Pancreas (tissue), 10 donors: Measurements from ENCODE around the gene ANKS6. TPM values are rescaled to one million over a fixed set of nuclear protein-coding genes. Genes with fewer than 3 reads are reported as not detected.

Experiments
- ATAC-seq, 4 donors: fragments of 200-7000 bp; cut with Tn5 transposase; one replicate each; pipeline versions ENCODE4 v1.8.0 to v1.9.1; 2020; ENCODE audit warnings: mild to moderate bottlenecking in 4 of 4, moderate library complexity in 4 of 4
- DNase-seq, 6 donors: peaks; one replicate each; pipeline ENCODE4 v3.0.0-alpha.2; 2020
- FAIRE-seq: peaks from 2 replicates; lab custom pipeline; 2012; peaks lifted over from hg19 to GRCh38; lab: Jason Lieb, UNC
- H3K27ac ChIP-seq, 4 donors: fragments of 200-600 bp; sonication (generic); 1 replicate in 3 of 4; 2 replicates in 1 of 4; pipeline versions ENCODE4 v1.5.0 to v1.8.0; 2020
- H3K27me3 ChIP-seq, 4 donors: fragments of 200-600 bp; one replicate each; pipeline ENCODE4 v1.8.0; 2021
- H3K36me3 ChIP-seq, 3 donors: fragments of 200-600 bp; sonication (generic) in 1 of 3; one replicate each; pipeline versions ENCODE4 v1.5.0 to v1.8.0; 2020 to 2021
- H3K4me1 ChIP-seq, 3 donors: fragments of 200-600 bp; one replicate each; pipeline ENCODE4 v1.8.0; 2021
- H3K4me3 ChIP-seq, 4 donors: fragments of 200-600 bp; sonication (generic) in 2 of 4; one replicate each; pipeline versions ENCODE4 v1.5.0 to v1.8.0; 2020 to 2021
- H3K9me3 ChIP-seq, 4 donors: fragments of 200-600 bp; one replicate each; pipeline ENCODE4 v1.8.0; 2021
- WGBS, 2 donors: extraction: QIAGEN DNeasy Blood & Tissue Kit; methylation state at CpG; one replicate each; pipeline ENCODE4 v1.1.7; 2013; 5-methylcytosine and 5-hydroxymethylcytosine counted together
- intact Hi-C, 3 donors: fragments of 100-400 bp; cut with DNase I; formaldehyde crosslinking; loops; one replicate each; pipeline versions ENCODE4 v1.11.1 to v1.14.2; 2022
- polyA plus RNA-seq, 2 donors: library from polyadenylated mRNA; stranded (reverse); fragments of 200-250 nt; gene quantifications; one replicate each; pipeline ENCODE4 v1.2.3, GENCODE V29; 2013
- total RNA-seq, 6 donors: library from RNA; stranded (reverse); fragmentation: NEBNext Ultra II Directional in 4 of 6; extraction: Animal tissue kit (Norgen Biotek cat#: 25700) in 4 of 6; gene quantifications; one replicate each; pipeline versions ENCODE4 v1.2.1 to v1.2.4, GENCODE V29; 2021 to 2023
- TF ChIP-seq, protein P1 (sequence below), 4 donors: fragments of 200-600 bp; sonication (generic) in 3 of 4; IDR thresholded peaks; one replicate each; pipeline versions ENCODE4 v1.5.0 to v1.8.0; 2021; ENCODE audit warnings: antibody characterized with exemption in 4 of 4
- donor health status: healthy with polysubstance abuse.
- donor health status: DM: no; HTN: no; CAD: no; lungs with moderate emphysema.
- donor health status: DM: no; HTN: no; CAD: no.
- donor health status: control.
- donor health status: control.
- donor health status: Bipolar disorder and iron deficiency.
- donor health status: DM: yes; HTN: yes; CAD: no.
- donor health status: DM: no; HTN: no; CAD: no.
- donor health status: DM: no; HTN: no; CAD: no.
- donor health status: DM: yes; HTN: yes; CAD: no.

The ANKS6 gene
- total and polyA plus RNA-seq, 8 donors, result 10.6 to 20.6 (median 12.3) TPM

DNA sequence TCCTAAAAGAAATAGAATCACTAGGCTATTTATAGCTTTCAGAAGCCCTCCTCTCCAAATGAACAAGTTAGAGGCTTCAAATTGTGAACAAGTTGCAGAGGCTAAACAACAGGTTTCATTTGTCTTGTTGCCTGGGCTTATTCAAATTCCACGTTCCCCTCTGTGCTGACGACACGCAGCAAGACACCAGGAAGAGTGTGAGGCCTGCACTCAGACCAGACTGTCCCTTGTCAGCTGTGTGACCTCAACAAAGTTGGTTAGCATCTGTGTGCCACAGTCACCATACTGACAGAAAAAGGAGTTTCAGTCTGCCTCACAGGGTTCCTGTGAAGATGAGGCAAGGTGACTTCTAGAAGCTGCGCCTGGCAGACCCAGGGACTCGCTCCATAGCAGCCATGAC, 65.5 kb downstream of the ANKS6 start:
- ATAC-seq (no peak), DNase-seq (no peak), FAIRE-seq (no peak)
- TF ChIP-seq, protein P1, sequence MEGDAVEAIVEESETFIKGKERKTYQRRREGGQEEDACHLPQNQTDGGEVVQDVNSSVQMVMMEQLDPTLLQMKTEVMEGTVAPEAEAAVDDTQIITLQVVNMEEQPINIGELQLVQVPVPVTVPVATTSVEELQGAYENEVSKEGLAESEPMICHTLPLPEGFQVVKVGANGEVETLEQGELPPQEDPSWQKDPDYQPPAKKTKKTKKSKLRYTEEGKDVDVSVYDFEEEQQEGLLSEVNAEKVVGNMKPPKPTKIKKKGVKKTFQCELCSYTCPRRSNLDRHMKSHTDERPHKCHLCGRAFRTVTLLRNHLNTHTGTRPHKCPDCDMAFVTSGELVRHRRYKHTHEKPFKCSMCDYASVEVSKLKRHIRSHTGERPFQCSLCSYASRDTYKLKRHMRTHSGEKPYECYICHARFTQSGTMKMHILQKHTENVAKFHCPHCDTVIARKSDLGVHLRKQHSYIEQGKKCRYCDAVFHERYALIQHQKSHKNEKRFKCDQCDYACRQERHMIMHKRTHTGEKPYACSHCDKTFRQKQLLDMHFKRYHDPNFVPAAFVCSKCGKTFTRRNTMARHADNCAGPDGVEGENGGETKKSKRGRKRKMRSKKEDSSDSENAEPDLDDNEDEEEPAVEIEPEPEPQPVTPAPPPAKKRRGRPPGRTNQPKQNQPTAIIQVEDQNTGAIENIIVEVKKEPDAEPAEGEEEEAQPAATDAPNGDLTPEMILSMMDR (IDR thresholded peaks at IDR 0.05), result no peak
- Histone ChIP-seq H3K27me3 (no peaks in the 10 kb centered on the region), H3K27ac (no peak overlapping the region), H3K36me3 (peaks cover 0 to 2% (median 0%) of the 10 kb centered on the region in 3 donors), H3K4me3 (no peak overlapping the region), H3K9me3 (no peaks in the 10 kb centered on the region), H3K4me1 (no peaks in the 10 kb centered on the region)
- intact Hi-C loops, result no loop called here
- 91 to 93% methylated on average over 5 of the region's 5 CpGs for WGBS, 2 donors

DNA sequence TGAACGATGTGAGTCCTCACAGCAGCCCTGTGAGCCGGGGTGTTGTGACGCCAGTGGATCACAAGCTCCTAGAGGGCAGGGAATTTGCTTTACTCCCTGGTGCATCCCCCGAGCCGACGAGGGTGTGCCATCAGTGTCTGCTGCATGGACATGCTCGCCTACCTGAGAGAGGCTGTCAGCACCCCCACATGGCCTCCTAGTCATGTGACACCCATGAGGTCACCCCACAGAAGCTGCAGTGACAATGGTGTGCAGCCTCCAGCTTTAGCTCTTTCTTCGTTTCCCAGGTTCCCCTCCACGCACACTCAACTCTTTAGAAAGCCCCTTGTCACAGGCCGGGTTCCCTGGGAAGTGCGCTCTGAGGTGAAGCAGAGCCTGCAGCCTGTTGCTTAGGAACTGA, 67.9 kb downstream of the ANKS6 start:
- FAIRE-seq, result no peak
- WGBS, 2 donors, result 71% methylated on average over 11 of the region's 11 CpGs

DNA sequence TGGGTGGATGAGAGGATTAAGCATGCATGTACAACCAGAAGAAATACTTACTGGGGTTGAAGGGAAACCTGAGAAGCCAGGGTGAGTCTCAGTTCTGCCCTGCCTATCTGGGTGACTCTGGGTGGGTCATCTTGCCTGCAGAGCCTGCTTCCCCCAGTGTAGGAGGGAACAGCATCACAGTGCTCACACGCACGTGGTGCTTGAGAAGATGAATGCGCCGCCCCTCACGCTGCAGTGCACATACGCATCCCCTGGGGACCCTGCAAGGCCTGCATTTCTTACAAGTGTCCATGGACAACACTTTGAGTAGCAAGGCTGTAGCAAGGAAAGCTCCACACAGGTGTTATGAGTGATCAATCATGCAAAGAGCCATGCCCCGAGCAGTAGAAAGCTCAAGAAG, 68.9 kb downstream of the ANKS6 start:
- no peaks in the 10 kb centered on the region for H3K9me3 ChIP-seq
- H3K27ac ChIP-seq, result no peak overlapping the region
- FAIRE-seq (no peak), ATAC-seq (no peak), DNase-seq (no peak)
- H3K36me3 ChIP-seq, result no peaks in the 10 kb centered on the region
- intact Hi-C loops, result no loop called here
- TF ChIP-seq, protein P1 (IDR thresholded peaks at IDR 0.05), result no peak
- WGBS, 2 donors, result 50 to 57% methylated on average over 7 of the region's 7 CpGs
- H3K4me3 ChIP-seq, result no peak overlapping the region
- no peaks in the 10 kb centered on the region for H3K4me1 ChIP-seq
- peaks cover 0 to 3% (median 0%) of the 10 kb centered on the region in 4 donors for H3K27me3 ChIP-seq

More for the DNA sequence above, 67.9 kb downstream of the ANKS6 start:
- Histone ChIP-seq H3K4me1 (no peaks in the 10 kb centered on the region), H3K9me3 (no peaks in the 10 kb centered on the region), H3K4me3 (no peak overlapping the region), H3K36me3 (no peaks in the 10 kb centered on the region), H3K27me3 (peaks cover 0 to 3% (median 0%) of the 10 kb centered on the region in 4 donors), H3K27ac (no peak overlapping the region)
- DNase-seq (peak in 1 of 6 donors; percentile 41), ATAC-seq (no peak)
- intact Hi-C loops, result no loop called here
- TF ChIP-seq, protein P1 (IDR thresholded peaks at IDR 0.05), result no peak

DNA sequence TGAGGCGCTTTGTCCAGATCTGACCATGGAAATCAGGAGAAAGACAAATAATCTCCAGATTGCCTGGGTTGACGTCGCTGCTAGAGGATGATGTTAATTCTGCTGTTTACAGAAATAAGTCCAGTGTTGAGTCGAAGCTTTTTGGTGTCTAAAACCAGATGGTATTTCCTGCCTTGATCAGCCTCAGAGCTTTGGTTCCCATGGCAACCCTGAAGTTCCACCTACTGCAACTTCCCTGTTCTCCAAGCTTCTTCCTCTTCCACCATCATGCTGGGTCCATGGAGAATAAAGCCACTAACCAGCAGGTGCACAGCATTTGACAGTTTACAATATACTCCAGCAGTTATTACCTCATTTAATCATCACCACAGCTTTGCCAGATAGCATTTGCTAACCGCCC, 69.6 kb downstream of the ANKS6 start:
- H3K4me1 ChIP-seq, result no peaks in the 10 kb centered on the region
- no peaks in the 10 kb centered on the region for H3K36me3 ChIP-seq
- H3K4me3 ChIP-seq, result no peak overlapping the region
- WGBS, 2 donors, result 41 to 46% methylated on average over 5 of the region's 5 CpGs
- TF ChIP-seq, protein P1 (IDR thresholded peaks at IDR 0.05), result no peak
- intact Hi-C loops, result no loop called here
- peaks cover 0 to 3% (median 0%) of the 10 kb centered on the region in 4 donors for H3K27me3 ChIP-seq
- no peak for DNase-seq
- no peak overlapping the region for H3K27ac ChIP-seq
- FAIRE-seq, result no peak
- H3K9me3 ChIP-seq, result no peaks in the 10 kb centered on the region
- ATAC-seq, result peak in 3 of 4 donors; percentile 32 to 56 (median 41)

DNA sequence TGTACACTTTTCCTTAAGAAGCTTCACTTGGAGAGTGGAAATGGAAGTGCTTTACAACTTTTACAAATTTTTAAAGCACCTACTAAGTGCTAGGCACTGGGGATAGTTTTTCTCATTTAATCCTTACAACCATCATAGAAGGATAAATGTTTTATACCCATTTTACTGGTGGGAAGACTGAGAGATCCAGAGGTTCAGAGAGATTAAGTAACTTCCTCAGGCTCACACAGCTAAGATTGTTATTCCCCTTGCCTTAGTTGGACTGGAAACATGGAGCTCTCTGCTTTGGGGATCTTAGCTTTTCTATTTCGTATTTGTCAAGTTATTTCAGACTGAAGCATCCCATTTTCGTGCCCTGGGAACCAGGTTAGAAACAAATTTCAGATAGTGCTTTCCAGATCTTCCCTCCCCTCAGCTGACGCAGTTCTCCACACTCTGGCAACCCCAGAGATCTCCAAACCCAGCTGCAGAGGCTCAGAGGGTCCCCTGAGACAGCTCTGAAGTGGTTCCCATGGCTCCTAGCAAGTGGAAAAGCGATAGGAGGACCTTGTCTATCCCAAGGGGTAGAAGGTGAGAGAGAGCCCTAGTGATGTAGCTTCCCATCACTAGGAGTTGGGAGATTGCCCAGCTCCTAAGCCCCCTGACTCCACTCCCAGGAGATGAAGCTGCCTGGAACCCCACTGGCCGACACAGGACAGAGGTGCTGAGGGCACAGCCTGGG, 71.4 kb downstream of the ANKS6 start:
- H3K27me3 ChIP-seq, result peaks cover 0 to 3% (median 0%) of the 10 kb centered on the region in 4 donors
- intact Hi-C loops, result no loop called here
- TF ChIP-seq, protein P1 (IDR thresholded peaks at IDR 0.05), result no peak
- H3K4me1 ChIP-seq, result no peaks in the 10 kb centered on the region
- H3K36me3 ChIP-seq, result no peaks in the 10 kb centered on the region
- no peak overlapping the region for H3K27ac ChIP-seq
- DNase-seq, result no peak
- no peak overlapping the region for H3K4me3 ChIP-seq
- 59 to 70% methylated on average over 5 of the region's 5 CpGs for WGBS, 2 donors
- no peak for FAIRE-seq
- no peaks in the 10 kb centered on the region for H3K9me3 ChIP-seq
- ATAC-seq, result no peak
